IPS-18c (cell line): ENCODE data around the gene NIN.

Source experiments
- H3K4me3 ChIP-seq: 2 replicates; pipeline ENCODE4 v1.7.0; 2013; ENCODE audit warnings: low read depth, mild to moderate bottlenecking, low read length, moderate library complexity; ENCODE audit not compliant: insufficient read depth
- H3K9me3 ChIP-seq: one replicate; pipeline ENCODE4 v1.6.1; 2013; ENCODE audit warnings: mild to moderate bottlenecking, low read length, moderate library complexity; ENCODE audit not compliant: control insufficient read depth, insufficient read depth

Gene NIN

DNA sequence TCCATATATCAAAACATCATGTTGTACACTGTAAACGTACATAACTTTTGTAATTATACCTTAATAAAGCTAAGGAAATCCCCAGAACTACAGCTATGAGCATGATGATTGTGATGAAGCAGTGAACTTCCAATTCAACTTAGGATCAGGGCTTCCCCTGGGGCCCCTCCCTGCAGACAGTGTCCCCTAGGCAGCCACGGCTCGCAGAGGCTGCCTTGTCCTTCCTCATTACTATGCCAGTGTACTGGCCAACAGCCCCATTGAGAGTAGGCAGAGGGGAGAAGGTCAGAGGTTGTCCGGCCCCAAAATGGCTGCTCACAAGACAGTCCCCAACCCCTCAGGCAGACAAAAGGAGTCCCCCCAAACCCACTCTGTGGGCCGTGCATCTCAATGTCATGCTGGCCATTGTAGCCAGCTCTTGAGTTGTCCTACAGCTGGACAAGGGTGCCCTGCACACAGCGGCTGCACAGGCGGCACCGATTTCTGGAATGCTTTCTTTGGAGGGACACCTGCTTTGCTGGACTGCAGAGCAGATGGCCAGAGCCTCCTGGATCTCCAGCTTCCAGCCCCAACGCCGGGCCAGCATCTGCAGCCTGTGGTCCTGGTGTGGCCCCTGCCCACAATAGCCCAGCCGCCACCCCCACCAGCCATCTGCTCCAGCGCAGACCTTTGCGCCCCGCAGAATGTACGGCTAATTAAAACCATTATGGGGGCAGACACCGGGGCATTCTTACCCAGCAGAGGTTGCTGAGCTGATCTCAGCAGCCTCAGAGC is 46.1 kb downstream of the NIN start:
- no peak overlapping the region for H3K4me3 ChIP-seq

DNA sequence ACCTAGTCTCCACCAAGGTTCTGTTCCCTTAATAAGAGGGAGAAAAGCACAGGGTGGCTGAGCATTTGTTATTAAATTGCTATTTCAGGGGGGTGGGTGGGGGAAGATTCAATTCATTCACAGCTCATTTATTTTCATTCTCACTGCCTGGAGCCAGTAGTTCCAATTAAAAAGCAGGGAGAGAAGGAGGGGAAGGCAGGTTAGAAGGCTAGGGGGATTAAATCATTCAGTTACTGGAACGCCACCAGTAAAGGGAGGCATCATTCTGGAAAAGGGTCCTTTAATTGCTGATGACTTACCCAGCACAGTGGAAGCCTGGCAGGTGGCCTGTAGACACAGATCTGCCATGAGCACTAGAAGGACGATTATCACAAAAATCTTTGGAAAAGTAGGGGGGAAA is 47.4 kb downstream of the NIN start:
- H3K9me3 ChIP-seq: no peaks in the 10 kb centered on the region
- H3K4me3 ChIP-seq: no peak overlapping the region

More for the DNA sequence above, 46.1 kb downstream of the NIN start:
- H3K9me3 ChIP-seq: no peaks in the 10 kb centered on the region

DNA sequence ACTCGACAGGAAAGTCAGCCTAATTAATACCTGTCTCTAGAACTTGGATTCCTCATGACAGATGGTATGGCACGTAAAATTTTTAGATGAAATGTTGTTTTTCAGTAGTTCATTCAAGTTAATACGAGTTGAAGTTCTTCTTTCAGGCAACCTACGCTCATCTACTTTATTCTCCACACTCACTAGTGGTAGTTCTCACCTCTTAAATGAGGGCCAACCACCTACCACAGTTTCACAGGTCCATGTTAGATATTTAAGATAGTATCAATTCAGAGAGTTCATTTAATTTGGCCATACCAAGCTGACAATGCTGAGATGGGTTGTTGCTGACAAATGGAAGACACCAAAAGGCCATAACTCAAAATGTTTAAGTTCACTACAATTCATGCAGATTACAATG is 50.6 kb downstream of the NIN start:
- Histone ChIP-seq H3K9me3 (no peaks in the 10 kb centered on the region), H3K4me3 (no peak overlapping the region)

DNA sequence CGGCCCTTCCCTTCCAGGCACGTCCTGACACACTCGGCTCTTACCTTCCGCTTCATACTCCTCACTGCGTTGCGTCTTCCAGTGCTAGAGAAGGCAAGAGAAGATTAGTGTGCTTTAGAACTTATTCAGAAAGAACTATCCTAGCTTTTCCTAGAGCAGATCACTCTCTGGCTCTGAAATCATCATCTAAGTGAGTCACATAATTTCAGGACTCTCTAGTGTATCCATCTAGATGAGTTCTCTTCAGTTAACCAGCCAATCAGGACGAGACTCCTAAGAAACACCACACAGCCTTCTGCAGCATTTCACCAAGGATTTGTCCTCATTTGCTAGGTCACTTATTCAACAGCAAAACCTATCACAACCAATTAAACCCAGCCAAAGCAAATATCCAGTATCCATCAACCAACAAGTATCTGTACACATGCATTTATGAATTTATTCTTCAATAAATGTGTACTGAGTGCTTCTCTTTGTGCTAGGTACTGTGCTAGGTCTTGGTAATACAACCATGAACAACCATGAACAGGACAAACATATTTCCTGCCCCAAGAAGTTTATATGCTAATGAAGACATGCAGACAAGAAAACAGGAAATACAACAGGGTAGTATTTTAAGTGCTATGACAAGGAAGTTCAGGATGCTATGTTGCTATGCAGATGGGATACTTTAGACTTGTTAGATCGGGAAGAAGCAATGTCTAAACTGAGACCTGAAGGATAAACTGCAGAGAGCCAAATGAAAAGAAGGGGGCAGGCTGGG is 52.1 kb downstream of the NIN start:
- no peaks in the 10 kb centered on the region for H3K9me3 ChIP-seq
- no peak overlapping the region for H3K4me3 ChIP-seq

DNA sequence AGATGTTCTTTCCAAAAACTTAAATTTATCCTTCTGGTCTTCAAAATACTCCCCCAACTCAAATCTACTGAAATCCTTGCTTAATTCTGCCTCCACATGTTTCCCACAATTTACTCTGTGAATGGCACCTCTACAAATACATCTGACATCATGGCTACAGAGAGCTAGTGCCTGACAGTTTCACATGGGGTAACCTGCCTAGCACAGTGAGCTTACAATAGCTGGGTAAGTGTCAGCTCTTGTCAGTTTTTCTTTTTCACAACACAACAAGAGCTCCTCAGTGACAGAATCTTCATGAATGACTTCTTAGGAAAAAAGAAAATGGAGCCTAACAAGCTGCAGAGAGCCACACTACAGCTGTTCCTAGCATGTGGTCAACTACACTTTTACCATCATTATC is 54.4 kb downstream of the NIN start:
- Histone ChIP-seq H3K9me3 (no peaks in the 10 kb centered on the region), H3K4me3 (no peak overlapping the region)

DNA sequence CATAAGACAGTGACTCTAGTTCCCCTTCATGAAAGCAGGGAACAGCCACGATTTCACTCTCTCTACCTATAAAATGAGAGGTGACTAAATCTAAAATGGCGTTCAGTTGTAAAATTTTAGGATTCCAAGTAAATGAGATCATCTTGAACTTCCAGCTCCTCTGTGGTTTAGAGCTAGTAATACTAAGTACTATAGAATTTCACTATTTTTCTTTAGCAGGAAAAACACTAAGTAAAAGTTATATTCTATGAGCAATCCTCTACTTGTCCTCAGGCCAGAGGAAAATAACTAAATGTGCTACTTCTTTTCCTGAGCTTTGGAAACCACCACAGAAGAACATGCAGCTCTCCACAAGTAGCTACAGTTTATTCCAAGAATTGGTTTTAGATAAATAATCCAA is 55.6 kb downstream of the NIN start:
- no peak overlapping the region for H3K4me3 ChIP-seq
- no peaks in the 10 kb centered on the region for H3K9me3 ChIP-seq

DNA sequence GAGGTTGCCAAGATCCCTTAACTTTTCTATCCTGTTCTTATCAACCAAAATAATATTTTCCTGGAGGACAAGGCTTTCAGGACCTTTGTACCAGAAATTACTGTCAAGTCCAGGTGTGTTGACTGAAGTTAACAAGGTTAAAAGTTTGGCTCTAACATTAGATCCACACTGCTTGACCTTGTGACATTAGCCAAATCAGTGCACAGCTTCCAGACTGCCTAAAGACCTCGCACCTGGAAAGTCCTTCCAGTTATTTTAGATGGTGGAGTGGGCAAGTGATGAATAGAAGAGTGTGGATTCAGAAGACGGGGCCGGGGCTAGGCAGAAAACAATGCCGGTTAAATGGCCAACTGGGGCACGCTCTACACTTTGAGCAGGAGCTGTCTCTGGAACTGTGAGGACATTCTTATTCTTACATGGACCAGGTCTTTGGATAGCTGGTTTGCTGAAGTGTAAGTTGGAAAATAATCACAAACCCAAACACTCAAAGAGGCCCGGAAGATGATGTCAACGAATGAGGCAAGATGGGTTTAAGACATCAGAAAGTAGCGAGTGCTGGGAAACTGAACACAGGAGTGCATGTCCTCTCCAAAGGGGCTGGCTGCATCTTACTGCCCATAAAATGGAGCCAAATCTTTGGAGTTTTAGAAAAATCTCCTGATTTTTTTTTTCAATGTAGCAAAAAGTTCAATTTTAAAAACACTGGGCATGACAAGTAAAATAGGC is 56.3 kb downstream of the NIN start:
- no peak overlapping the region for H3K4me3 ChIP-seq

DNA sequence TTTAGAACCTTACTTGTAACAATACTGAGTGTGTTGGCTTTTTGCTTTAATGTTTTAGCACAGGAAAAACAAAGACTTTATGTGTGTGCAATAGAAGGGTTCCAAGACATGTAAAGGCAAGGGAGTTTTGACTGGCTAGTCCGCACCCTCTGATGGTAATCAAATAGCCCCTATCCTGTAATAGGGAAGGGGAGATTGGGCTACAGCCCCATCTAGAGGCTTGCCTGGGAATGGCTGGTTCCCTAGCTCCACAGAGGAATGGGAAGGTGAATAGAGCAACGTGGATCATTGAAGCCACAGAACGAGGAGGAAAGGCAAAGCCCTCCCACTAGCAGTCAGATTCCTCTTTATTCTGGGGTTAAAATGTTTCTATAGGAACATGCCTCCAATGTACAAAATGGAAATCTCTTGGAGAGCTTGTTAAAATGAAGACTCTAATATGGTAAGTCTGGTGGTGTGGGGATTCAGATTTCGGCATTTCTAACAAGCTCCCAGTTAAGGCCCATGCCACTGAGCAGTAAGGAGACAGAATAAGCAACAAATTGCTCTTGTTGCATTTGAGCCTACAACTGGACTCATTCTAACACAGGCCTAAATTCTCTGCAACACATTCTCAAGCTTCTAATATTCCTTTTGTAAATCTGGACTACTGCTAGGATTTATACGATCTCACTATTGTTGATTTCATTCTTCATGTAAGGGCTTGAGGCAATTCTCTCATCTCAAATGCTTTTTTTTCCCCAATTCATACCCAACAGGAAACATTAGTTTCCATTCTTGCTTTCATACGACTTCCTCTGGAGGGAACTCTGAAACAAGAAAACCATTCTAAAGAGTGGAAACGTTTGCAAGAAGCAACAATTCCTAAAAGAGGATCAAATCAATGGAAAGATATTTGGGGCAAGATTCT is 57.1 kb downstream of the NIN start:
- Histone ChIP-seq H3K9me3 (no peaks in the 10 kb centered on the region), H3K4me3 (no peak overlapping the region)

More for the DNA sequence above, 56.3 kb downstream of the NIN start:
- no peaks in the 10 kb centered on the region for H3K9me3 ChIP-seq

DNA sequence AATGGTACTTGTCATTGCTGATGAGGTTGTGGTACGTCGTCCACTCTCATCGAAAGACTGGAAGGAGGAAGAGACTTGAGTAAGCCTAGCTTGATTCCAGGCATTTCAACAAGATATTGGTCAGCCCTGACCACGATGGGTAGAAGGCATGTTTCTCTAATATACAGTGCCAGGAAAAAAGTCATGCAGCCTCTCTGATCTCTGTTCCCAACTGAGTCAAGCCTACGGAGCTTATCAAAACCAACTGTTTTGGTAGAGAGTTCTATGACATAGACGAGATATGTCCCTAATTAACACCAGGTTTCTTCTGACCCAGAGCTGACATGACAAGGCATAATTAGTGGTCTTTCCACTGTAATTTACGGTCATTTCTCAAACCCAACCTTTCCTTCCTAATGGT is 58.5 kb downstream of the NIN start:
- Histone ChIP-seq H3K9me3 (no peaks in the 10 kb centered on the region), H3K4me3 (no peak overlapping the region)

DNA sequence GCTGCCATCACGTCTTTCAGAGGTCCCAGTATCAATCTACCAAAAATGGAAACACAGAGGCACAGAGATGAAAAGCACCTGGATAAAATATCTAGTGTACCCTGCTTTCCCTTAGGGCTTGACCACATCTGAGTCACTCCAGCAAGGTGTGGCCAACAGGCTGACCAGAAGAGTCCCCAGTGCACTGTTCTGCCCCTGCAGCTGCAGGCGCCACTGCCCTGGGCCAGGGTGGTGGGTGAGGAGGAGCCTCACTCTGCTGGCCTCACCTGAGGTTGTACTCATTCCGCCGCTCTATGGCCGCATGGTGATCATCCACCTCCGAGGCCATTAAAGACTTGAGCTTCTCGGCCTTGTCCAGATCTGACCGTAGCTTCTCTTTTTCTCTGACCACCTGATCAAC is 60.4 kb downstream of the NIN start:
- Histone ChIP-seq H3K4me3 (no peak overlapping the region), H3K9me3 (no peaks in the 10 kb centered on the region)

DNA sequence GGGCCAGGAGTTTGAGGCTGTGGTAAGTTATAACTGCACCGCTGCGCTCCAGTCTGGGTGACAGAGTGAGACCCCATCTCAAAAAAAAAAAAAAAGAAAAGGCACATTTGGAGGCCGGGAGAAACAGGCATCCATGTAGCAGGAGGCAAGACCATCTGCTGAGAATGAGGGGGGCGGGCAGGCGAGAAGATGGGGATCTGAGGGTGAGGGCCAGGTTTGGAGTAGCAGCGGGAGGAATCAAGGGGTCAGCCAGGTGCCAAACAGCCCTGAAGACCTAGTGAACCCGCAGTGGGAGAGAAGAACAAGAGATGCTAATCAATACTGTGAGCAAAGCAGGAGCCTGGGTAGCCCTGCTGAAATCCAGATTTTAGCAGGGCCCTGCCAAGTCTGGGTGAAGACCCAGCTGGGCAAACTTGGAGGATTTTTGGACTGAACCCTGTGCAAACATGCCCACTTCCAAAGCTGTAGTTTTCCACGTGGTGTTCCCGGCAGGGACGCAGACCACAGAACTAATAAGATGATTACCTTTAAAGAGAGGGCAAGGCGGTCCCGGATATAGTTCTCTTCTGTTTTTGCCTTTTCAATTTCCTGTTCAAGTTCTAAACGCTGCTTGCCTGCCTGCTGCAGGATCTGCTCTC is 61.0 kb downstream of the NIN start:
- Histone ChIP-seq H3K4me3 (no peak overlapping the region), H3K9me3 (no peaks in the 10 kb centered on the region)

DNA sequence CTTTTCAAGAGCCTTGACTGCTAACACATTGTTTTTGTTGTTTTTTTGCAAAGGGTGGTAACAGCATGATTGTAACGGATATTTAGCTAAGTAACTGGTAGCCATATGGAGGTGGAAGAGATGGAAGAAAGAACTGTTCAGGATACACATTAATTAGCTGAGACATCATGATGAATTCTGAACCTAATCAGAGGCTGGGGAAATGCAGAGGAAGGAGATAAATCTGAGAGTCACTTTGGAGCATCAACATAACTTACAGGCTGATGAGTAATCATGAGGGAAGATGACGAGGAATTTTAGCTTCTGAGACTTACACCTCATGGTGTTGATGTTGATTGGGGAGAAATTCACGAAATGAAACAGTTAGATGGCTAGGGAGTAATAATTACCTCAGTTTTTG is 62.3 kb downstream of the NIN start:
- no peak overlapping the region for H3K4me3 ChIP-seq
- no peaks in the 10 kb centered on the region for H3K9me3 ChIP-seq

DNA sequence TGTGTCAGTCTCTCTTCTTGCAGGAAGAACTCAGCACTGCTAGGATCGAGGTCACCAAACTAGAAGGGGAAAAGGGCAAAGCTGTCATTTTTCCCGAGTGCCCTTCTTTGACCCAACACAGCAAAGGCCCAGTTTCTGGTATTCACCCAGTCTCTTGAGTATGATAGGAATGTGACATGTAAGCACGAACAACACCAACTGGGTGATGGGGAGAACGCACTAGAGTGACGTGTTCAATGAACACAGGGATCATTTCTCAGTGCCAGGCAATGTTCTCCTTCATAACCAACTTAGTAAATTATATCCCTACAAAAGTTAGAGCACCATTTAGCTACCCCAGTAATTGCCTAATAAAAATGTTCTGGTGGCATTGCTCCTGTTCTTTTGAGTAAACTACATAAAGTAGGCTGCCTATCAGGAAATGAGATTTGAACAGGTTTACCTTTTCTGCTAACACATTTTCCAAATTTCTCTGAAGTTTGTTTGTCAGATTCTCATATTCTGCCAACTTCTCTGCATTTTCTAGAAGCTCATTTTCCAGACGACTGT is 64.5 kb downstream of the NIN start:
- Histone ChIP-seq H3K9me3 (peaks cover 2% of the 10 kb centered on the region), H3K4me3 (no peak overlapping the region)

DNA sequence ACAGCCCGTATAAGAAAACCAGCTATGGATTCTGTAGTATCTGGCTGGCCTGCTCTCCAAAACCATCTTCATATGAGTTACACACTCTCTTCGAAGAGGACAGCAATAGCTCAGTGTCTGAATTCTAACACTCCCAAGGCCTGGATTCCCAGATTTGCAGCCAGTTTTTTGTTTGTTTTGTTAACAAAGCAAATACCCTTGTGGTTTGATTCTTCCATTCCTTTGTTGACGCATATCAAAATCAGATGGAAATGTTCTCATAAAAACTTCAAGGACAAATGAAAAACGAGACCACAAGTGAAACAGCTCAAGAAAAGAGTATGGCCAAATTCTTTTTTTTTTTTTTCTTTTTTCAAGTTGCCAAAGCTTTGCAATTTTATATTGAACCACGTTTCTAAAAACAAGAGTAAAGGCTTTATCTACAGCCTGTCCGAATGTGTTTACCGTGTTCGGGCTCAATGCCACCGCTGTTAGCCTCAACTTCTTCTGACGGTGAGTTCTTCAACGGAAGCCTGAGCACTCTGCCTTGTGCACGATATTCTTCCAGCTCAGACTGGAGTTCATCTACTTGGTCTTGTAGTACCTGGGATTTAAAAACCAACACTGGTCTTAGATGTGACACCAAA is 67.5 kb downstream of the NIN start:
- no peak overlapping the region for H3K4me3 ChIP-seq
- peaks cover 2% of the 10 kb centered on the region for H3K9me3 ChIP-seq

DNA sequence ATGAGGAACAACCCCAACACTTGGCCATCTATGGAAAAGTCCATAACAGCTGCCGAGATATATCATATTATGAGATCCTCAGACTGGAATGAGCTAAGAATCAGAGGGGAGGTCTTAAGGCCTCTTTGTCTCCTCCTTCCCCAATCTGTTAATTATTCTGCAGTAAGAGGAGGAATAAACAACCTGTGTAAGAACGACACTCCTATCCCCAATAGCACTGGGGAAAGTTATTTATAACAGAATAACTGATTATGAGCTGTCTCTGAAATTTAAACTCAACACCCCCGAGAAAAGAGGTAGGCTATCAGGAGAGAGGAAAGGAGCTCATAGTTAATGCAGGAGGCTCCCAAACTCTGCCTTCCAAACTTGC is 68.0 kb downstream of the NIN start:
- peaks cover 2% of the 10 kb centered on the region for H3K9me3 ChIP-seq
- no peak overlapping the region for H3K4me3 ChIP-seq
